SIG-M5 (cell line): ENCODE measurements around the gene GCC2.
"Not testable (repeated sequence)": the region's sequence is repeated elsewhere in the genome, so short reads cannot be mapped to it uniquely, and the experiment has no call there.

Experiments used
- DNase-seq: peaks from one replicate; lab custom pipeline; 2025; lab: John Stamatoyannopoulos, UW

GCC2 gene

GRCh38 chr2:108441712-108442111 lies 7.3 kb upstream of the GCC2 start:
- DNase-seq, result no peak

GRCh38 chr2:108444941-108445840 lies 3.8 kb upstream of the GCC2 start:
- DNase-seq, result no peak

- DNase-seq, result no peak
Measured at GRCh38 chr2:108446703-108447102, 2.3 kb upstream of the GCC2 start.

- no peak for DNase-seq
Measured at GRCh38 chr2:108447947-108448677, 894 bp upstream of the GCC2 start.

GRCh38 chr2:108449410-108450130 lies 564 bp downstream of the GCC2 start:
- no peak for DNase-seq

GRCh38 chr2:108450863-108451262 lies 1.9 kb downstream of the GCC2 start:
- no peak for DNase-seq

GRCh38 chr2:108451976-108452375 lies 3.0 kb downstream of the GCC2 start:
- DNase-seq, result no peak

- not testable (repeated sequence) for DNase-seq
Measured at GRCh38 chr2:108453530-108453929, 4.5 kb downstream of the GCC2 start.

- no peak for DNase-seq
Measured at GRCh38 chr2:108454440-108454839, 5.4 kb downstream of the GCC2 start.

- DNase-seq, result no peak
Measured at GRCh38 chr2:108455571-108455970, 6.6 kb downstream of the GCC2 start.

GRCh38 chr2:108458082-108458481 lies 9.1 kb downstream of the GCC2 start:
- no peak for DNase-seq

GRCh38 chr2:108459441-108459840 lies 10.4 kb downstream of the GCC2 start:
- no peak for DNase-seq

- DNase-seq, result no peak
Measured at GRCh38 chr2:108460345-108461037, 11.5 kb downstream of the GCC2 start.

GRCh38 chr2:108477099-108477498 lies 28.1 kb downstream of the GCC2 start:
- DNase-seq, result no peak

GRCh38 chr2:108485253-108485652 lies 36.2 kb downstream of the GCC2 start:
- no peak for DNase-seq

GRCh38 chr2:108490506-108491122 lies 41.6 kb downstream of the GCC2 start:
- DNase-seq, result no peak

- no peak for DNase-seq
Measured at GRCh38 chr2:108491848-108492247, 42.8 kb downstream of the GCC2 start.

- DNase-seq, result no peak
Measured at GRCh38 chr2:108492364-108492763, 43.4 kb downstream of the GCC2 start.

- DNase-seq, result not testable (repeated sequence)
Measured at GRCh38 chr2:108496167-108496566, 47.2 kb downstream of the GCC2 start.

GRCh38 chr2:108507620-108508019 lies 58.6 kb downstream of the GCC2 start:
- not testable (repeated sequence) for DNase-seq

GRCh38 chr2:108512431-108512830 lies 63.4 kb downstream of the GCC2 start:
- not testable (repeated sequence) for DNase-seq
